ENCODE measurements around the gene CAPN14. TPM values are rescaled to one million over a fixed set of nuclear protein-coding genes. Genes with fewer than 3 reads are reported as not detected.

The CAPN14 gene
- total RNA-seq, 2 donors from 2014 or later: 0.08 TPM; not detected in 1

- Histone ChIP-seq H3K27ac (no peak overlapping the region), H3K27me3 (peaks cover 31% of the 10 kb centered on the region), H3K9ac (ENCODE audit: low read depth in 2 of 2, low read length in 2 of 2) (no peak overlapping the region), H3K36me3 (no peaks in the 10 kb centered on the region), H3K4me3 (no peak overlapping the region), H3K4me1 (no peaks in the 10 kb centered on the region), H3K9me3 (no peaks in the 10 kb centered on the region)
- TF ChIP-seq CTCF (IDR thresholded peaks at IDR 0.05): no peak
- intact Hi-C loops (cut with DNase I): no loop called here
- DNase-seq: no peak
These were observed 77.2 kb downstream of the CAPN14 start for GRCh38 chr2:31140151-31140550.

GRCh38 chr2:31139671-31140070, 77.6 kb downstream of the CAPN14 start:
- H3K27ac ChIP-seq: no peak overlapping the region
- no peak for DNase-seq
- H3K27me3 ChIP-seq: peaks cover 31% of the 10 kb centered on the region
- intact Hi-C loops (cut with DNase I): no loop called here
- H3K36me3 ChIP-seq: no peaks in the 10 kb centered on the region
- H3K9me3 ChIP-seq: no peaks in the 10 kb centered on the region
- no peaks in the 10 kb centered on the region for H3K4me1 ChIP-seq
- no peak for TF ChIP-seq CTCF (IDR thresholded peaks at IDR 0.05)
- H3K4me3 ChIP-seq: no peak overlapping the region
- no peak overlapping the region for H3K9ac ChIP-seq (ENCODE audit: low read depth in 2 of 2, low read length in 2 of 2)

GRCh38 chr2:31138037-31138962, 79.0 kb downstream of the CAPN14 start, which contains the start of gene GALNT14:
Gene GALNT14 (minus strand): TSS chr2:31138440. CDS start chr2:31138086, 354 bp downstream.
- Histone ChIP-seq H3K9ac (ENCODE audit: low read depth in 2 of 2, low read length in 2 of 2) (no peak within 1 kb of the TSS), H3K36me3 (no peaks in the 10 kb centered on the region), H3K9me3 (no peaks in the 10 kb centered on the region), H3K27me3 (peaks cover 31% of the 10 kb centered on the region), H3K27ac (no peak within 1 kb of the TSS), H3K4me3 (peak within 1 kb of the TSS; percentile 47), H3K4me1 (no peaks in the 10 kb centered on the region)
- peak; percentile 30 for DNase-seq
- peak; percentile 25 for TF ChIP-seq CTCF (IDR thresholded peaks at IDR 0.05)
- intact Hi-C loops (cut with DNase I): no loop called here

- Histone ChIP-seq H3K9ac (ENCODE audit: low read depth in 2 of 2, low read length in 2 of 2) (no peak overlapping the region), H3K4me1 (no peaks in the 10 kb centered on the region), H3K27me3 (peaks cover 31% of the 10 kb centered on the region), H3K4me3 (peak overlapping the region; percentile 47), H3K9me3 (no peaks in the 10 kb centered on the region), H3K27ac (no peak overlapping the region), H3K36me3 (no peaks in the 10 kb centered on the region)
- intact Hi-C loops (cut with DNase I): no loop called here
- no peak for DNase-seq
- TF ChIP-seq CTCF (IDR thresholded peaks at IDR 0.05): no peak
These were observed 79.9 kb downstream of the CAPN14 start for GRCh38 chr2:31137211-31138036.

- Histone ChIP-seq H3K27ac (no peak overlapping the region), H3K9ac (ENCODE audit: low read depth in 2 of 2, low read length in 2 of 2) (no peak overlapping the region), H3K27me3 (peaks cover 31% of the 10 kb centered on the region), H3K4me1 (no peaks in the 10 kb centered on the region), H3K36me3 (no peaks in the 10 kb centered on the region), H3K4me3 (no peak overlapping the region), H3K9me3 (no peaks in the 10 kb centered on the region)
- no peak for DNase-seq
- intact Hi-C loops (cut with DNase I): no loop called here
- TF ChIP-seq CTCF (IDR thresholded peaks at IDR 0.05): no peak
These were observed 80.6 kb downstream of the CAPN14 start for GRCh38 chr2:31136732-31137131.

All from colonic mucosa (tissue), 4 donors.